Esophagus muscularis mucosa (tissue), 4 donors: ENCODE results near the gene CIRBP. TPM values are rescaled to one million over a fixed set of nuclear protein-coding genes. Genes with fewer than 3 reads are reported as not detected.
"Not testable (repeated sequence)": the region's sequence is repeated elsewhere in the genome, so short reads cannot be mapped to it uniquely, and the experiment has no call there.

Experiments used
- DNase-seq: peaks from one replicate; pipeline ENCODE4 v3.0.0-alpha.2; 2017; ENCODE audit errors: extremely low spot score
- H3K27ac ChIP-seq, 4 donors: fragments of 200-600 bp; sonication (generic); replicated peaks in 1 of 4; 1 replicate in 3 of 4; 2 replicates in 1 of 4; pipeline ENCODE4 v1.5.1; 2016 to 2019; ENCODE audit warnings: mild to moderate bottlenecking in 1 of 4
- H3K27me3 ChIP-seq, 4 donors: fragments of 200-600 bp; sonication (generic); one replicate each; pipeline versions ENCODE4 v1.5.1 to v1.6.0; 2016 to 2019
- H3K36me3 ChIP-seq, 4 donors: fragments of 200-600 bp; sonication (generic); one replicate each; pipeline ENCODE4 v1.5.1; 2016 to 2019
- H3K4me1 ChIP-seq, 4 donors: fragments of 200-600 bp; sonication (generic); one replicate each; pipeline ENCODE4 v1.5.1; 2016 to 2019
- H3K4me3 ChIP-seq, 4 donors: fragments of 200-600 bp; sonication (generic); 1 replicate in 2 of 4; 2 replicates in 2 of 4; pipeline ENCODE4 v1.5.1; 2016 to 2019; ENCODE audit warnings: mild to moderate bottlenecking in 4 of 4, moderate library complexity in 1 of 4
- H3K9me3 ChIP-seq, 4 donors: fragments of 200-600 bp; sonication (generic); 1 replicate in 3 of 4; 2 replicates in 1 of 4; pipeline ENCODE4 v1.5.1; 2016 to 2019
- EP300 ChIP-seq: sonication (generic); formaldehyde crosslinking; IDR thresholded peaks from one replicate; pipeline ENCODE4 v1.6.1; 2017; ENCODE audit warnings: antibody characterized with exemption
- POLR2A ChIP-seq: fragments of 450-650 bp; IDR thresholded peaks from one replicate; pipeline ENCODE4 v1.6.1; 2017; ENCODE audit warnings: antibody characterized with exemption, moderate library complexity, mild to moderate bottlenecking, low read depth
- POLR2AphosphoS5 ChIP-seq, 2 donors: sonication (generic); formaldehyde crosslinking; IDR thresholded peaks; one replicate each; pipeline ENCODE4 v1.6.1; 2017; ENCODE audit warnings: antibody characterized with exemption in 2 of 2
- WGBS: methylation state at CpG from one replicate; pipeline ENCODE4 v1.1.5; 2018; 5-methylcytosine and 5-hydroxymethylcytosine counted together
- intact Hi-C: fragments of 100-400 bp; cut with DNase I; formaldehyde crosslinking; loops from one replicate; pipeline ENCODE4 v1.15.1; 2023
- total RNA-seq, 4 donors: library from RNA; depleted of rRNA; stranded (reverse); fragments of >200 nt; gene quantifications; one replicate each; pipeline versions ENCODE4 v1.1.0 to v1.2.1, GENCODE V29; 2016
- TF ChIP-seq, protein P1 (sequence below), 3 experiments: fragments of 200-600 bp in 2 of 3; fragments of 450-650 bp in 1 of 3; sonication (generic) in 2 of 3; IDR thresholded peaks; one replicate each; pipeline ENCODE4 v1.5.1; 2017 to 2019; ENCODE audit warnings: antibody characterized with exemption in 3 of 3, mild to moderate bottlenecking in 2 of 3, moderate library complexity in 1 of 3

CIRBP gene
- total RNA-seq, 4 donors from 2014 or later, result 236 to 601 (median 429) TPM

DNA sequence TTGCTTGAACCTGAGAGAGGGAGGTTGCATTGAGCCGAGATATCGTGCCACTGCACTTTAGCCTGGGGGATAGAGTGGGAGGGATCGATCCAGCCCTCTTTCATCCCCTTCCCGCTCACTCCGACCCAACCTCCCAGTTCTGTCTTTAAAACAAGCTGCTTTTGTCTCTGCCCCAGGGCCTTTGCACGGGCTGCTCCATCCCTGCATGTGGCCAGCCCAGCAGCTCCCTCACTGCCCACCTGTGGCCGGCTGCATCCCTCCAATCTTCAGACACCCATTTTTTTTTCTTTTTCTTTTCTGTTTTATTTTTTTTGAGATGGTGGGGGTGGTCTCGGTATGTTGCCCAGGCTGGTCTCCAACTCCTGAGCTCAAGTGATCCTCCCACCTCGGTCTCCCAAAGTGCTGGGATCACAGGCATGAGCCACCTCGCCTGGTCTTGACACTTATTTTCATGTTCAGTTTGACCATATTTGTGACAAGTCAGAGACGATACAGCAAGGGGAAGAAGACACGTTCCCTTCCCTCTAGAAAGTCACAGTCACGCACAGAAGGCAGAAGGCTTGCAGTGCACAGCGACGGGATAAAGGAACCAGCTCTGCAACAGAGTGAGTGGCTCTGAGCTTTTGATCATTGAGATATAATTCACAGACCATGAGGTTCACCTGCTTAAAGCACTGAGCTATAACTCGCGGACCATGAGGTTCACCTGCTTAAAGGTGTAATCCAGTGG, 48.3 kb downstream of the CIRBP start:
- Histone ChIP-seq H3K36me3 (no peaks in the 10 kb centered on the region), H3K4me3 (no peak overlapping the region), H3K27ac (no peak overlapping the region), H3K9me3 (no peaks in the 10 kb centered on the region), H3K27me3 (peaks cover 0 to 88% (median 11%) of the 10 kb centered on the region in 4 donors), H3K4me1 (peaks cover 9 to 15% (median 10%) of the 10 kb centered on the region in 4 donors)
- intact Hi-C loops, result no loop called here
- 81% methylated on average over 17 of the region's 17 CpGs for WGBS
- no peak for DNase-seq
- no peak for TF ChIP-seq POLR2A
- no peak for TF ChIP-seq POLR2AphosphoS5 (IDR thresholded peaks at IDR 0.05)
- TF ChIP-seq, protein P1, sequence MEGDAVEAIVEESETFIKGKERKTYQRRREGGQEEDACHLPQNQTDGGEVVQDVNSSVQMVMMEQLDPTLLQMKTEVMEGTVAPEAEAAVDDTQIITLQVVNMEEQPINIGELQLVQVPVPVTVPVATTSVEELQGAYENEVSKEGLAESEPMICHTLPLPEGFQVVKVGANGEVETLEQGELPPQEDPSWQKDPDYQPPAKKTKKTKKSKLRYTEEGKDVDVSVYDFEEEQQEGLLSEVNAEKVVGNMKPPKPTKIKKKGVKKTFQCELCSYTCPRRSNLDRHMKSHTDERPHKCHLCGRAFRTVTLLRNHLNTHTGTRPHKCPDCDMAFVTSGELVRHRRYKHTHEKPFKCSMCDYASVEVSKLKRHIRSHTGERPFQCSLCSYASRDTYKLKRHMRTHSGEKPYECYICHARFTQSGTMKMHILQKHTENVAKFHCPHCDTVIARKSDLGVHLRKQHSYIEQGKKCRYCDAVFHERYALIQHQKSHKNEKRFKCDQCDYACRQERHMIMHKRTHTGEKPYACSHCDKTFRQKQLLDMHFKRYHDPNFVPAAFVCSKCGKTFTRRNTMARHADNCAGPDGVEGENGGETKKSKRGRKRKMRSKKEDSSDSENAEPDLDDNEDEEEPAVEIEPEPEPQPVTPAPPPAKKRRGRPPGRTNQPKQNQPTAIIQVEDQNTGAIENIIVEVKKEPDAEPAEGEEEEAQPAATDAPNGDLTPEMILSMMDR (IDR thresholded peaks at IDR 0.05), result no peak
- no peak for TF ChIP-seq EP300

DNA sequence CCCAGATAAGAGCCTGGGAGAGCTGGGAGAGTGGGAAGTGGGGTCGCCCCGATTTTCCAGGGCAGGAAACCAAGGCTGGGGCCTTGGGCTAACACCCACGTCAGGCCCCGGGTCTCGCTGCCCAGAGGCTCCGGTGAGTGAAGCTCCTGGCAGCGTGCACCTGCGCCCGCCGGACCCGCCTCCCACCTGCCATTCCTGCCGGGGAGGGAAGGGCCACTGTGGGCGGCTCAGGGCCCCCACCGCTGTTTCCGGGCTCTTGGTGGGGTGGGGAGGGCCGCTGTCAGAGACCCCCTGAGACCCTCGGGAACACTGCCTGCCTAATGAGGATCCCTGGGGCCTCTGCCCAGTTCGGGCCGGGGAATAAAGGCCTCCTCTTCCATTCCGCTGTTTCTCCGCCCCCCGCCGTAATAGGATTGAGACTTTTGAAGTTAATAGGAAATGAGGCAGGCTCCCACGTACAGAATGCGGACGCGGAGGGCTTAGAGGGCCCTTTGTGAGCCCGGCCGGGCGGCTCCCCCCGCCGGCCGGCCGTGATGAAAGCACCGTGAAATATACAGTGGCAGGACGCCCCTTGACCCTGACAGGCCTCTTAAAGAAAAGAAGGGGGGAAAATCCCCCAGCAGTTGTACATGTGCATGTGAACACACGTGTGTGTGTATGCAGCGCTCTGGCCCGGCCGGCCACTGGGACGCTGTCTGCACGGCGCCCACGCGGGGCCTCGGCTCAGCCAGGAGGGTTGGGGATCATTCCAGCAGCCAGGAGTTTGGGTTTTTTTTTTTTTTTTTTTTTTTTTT, 49.7 kb downstream of the CIRBP start:
- no peak overlapping the region for H3K27ac ChIP-seq
- TF ChIP-seq, protein P1 (IDR thresholded peaks at IDR 0.05), result no peak
- TF ChIP-seq POLR2AphosphoS5 (IDR thresholded peaks at IDR 0.05), result no peak
- TF ChIP-seq EP300, result no peak
- no peak for TF ChIP-seq POLR2A
- WGBS, result 60% methylated on average over 18 of the region's 46 CpGs
- H3K4me1 ChIP-seq, result peaks cover 9 to 15% (median 10%) of the 10 kb centered on the region in 4 donors
- H3K9me3 ChIP-seq, result no peaks in the 10 kb centered on the region
- no peak overlapping the region for H3K4me3 ChIP-seq
- intact Hi-C loops, result no loop called here
- H3K27me3 ChIP-seq, result peaks cover 0 to 86% (median 5%) of the 10 kb centered on the region in 4 donors
- DNase-seq, result no peak
- H3K36me3 ChIP-seq, result no peaks in the 10 kb centered on the region

DNA sequence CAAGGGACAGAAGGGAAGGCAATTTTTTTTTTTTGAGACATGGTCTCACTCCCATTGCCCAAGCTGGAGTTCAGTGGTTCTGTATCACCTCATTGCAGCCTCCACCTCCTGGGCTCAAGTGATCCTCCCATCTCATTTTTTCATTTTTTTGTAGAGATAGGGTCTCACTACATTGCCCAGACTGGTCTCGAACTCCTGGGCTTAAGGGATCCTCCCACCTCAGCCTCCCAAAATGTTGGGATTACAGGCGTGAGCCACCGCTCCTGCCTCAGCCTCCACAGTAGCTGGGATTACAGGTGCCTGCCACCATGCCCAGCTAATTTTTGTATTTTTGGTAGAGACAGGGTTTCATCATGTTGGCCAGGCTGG, 51.1 kb downstream of the CIRBP start:
- H3K4me3 ChIP-seq, DNase-seq, H3K27ac ChIP-seq, H3K9me3 ChIP-seq, H3K36me3 ChIP-seq, intact Hi-C loops: not testable (repeated sequence)
- Histone ChIP-seq H3K27me3 (peaks cover 0 to 82% (median 3%) of the 10 kb centered on the region in 4 donors), H3K4me1 (peaks cover 13 to 23% (median 19%) of the 10 kb centered on the region in 4 donors)
- WGBS, result 91% methylated on average over 3 of the region's 3 CpGs

DNA sequence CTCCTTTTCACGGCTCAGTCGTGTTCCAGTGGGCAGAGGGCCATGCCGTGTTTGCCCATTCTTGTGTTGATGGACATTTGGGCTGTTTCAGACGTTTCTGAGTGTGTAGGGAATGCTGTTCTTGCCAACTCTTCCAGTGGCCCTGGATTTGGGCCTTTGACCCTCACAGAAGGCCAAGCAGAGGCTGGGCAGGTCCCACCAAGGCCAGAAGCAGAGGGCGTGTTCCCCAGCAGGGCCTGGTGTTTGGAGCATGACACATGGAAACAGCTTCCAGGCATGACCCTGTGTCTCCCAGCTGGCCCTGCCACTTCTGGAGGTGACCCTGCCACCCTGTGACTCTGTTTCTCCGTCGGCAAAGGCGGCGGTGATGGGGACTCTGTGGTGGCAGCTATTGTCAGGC, 52.4 kb downstream of the CIRBP start:
- DNase-seq, result no peak
- Histone ChIP-seq H3K36me3 (no peaks in the 10 kb centered on the region), H3K4me3 (no peak overlapping the region), H3K27me3 (peaks cover 0 to 82% (median under 1%) of the 10 kb centered on the region in 4 donors), H3K4me1 (peaks cover 5 to 19% (median 13%) of the 10 kb centered on the region in 4 donors), H3K27ac (no peak overlapping the region), H3K9me3 (no peaks in the 10 kb centered on the region)
- intact Hi-C loops, result no loop called here
- WGBS, result 81% methylated on average over 9 of the region's 9 CpGs
- TF ChIP-seq, protein P1 (IDR thresholded peaks at IDR 0.05), result no peak
- TF ChIP-seq EP300 (no peak), POLR2AphosphoS5 (IDR thresholded peaks at IDR 0.05) (no peak), POLR2A (no peak)
